Lower leg skin (tissue), 4 donors: ENCODE measurements around the gene ECHS1. TPM values are rescaled to one million over a fixed set of nuclear protein-coding genes. Genes with fewer than 3 reads are reported as not detected.

ENCODE experiments used
- DNase-seq, 2 donors: peaks; one replicate each; pipeline ENCODE4 v3.0.0-alpha.2; 2019; ENCODE audit warnings: low spot score in 2 of 2
- H3K4me3 ChIP-seq: fragments of 200-600 bp; sonication (generic); 2 replicates; pipeline ENCODE4 v1.5.1; 2017; ENCODE audit warnings: mild to moderate bottlenecking, low read depth; ENCODE audit not compliant: poor library complexity, severe bottlenecking
- POLR2A ChIP-seq, 2 donors: fragments of 450-650 bp; IDR thresholded peaks; one replicate each; pipeline ENCODE4 v1.6.1; 2016 to 2017; ENCODE audit warnings: antibody characterized with exemption in 2 of 2, mild to moderate bottlenecking in 1 of 2, moderate library complexity in 1 of 2
- whole genome bisulfite sequencing, 2 donors: methylation state at CpG; one replicate each; pipeline ENCODE4 v1.1.5; 2018; 5-methylcytosine and 5-hydroxymethylcytosine counted together
- intact Hi-C: fragments of 100-400 bp; cut with DNase I; formaldehyde crosslinking; loops from one replicate; pipeline ENCODE4 v1.15.0; 2023; ENCODE audit warnings: low total_unique reads
- total RNA-seq, 4 donors: library from RNA; depleted of rRNA; stranded (reverse); fragments of >200 nt; gene quantifications; one replicate each; pipeline ENCODE4 v1.1.0, GENCODE V29; 2016
- TF ChIP-seq, protein P1 (sequence below), 3 donors: fragments of 450-650 bp; IDR thresholded peaks; one replicate each; pipeline ENCODE4 v1.5.1; 2016; ENCODE audit warnings: antibody characterized with exemption in 3 of 3, mild to moderate bottlenecking in 3 of 3, moderate library complexity in 2 of 3

Gene ECHS1
- total RNA-seq, 4 donors from 2014 or later = 40.0 to 85.7 (median 61.8) TPM

DNA sequence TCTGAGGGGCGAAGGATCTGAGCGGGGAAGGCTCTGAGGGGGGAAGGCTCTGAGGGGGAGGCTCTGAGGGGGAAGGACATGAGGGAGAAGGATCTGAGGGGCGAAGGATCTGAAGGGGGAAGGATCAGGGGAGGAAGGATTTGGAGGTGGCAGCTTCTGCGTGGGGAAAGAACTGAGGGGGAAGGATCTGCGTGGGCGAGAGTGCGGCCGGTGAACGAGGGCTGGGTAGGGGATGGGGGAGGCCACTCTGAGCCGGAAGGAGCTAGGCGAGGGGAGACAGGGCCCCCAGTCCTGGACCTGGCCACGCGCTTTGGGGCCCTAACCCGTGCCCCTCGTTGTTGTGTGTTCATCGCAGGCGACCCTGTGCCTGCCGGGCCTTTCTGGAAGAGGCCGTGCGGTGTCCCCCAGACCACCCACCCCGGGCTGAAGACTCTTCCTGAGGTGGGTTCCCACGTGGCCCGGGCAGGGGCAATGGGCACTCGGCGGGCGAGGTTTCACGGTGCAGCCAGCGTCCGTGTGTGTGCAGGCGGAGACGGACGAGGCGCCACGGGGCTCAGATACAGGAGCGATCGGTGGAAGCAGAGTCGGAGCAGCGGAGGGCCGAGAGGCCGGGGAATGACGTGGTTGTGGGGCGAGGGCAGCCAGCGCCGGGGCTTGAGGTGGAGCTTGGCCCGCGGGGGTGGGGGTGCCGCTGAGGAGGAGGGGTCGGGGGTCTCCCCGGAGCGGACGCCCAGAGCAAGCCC is 38.5 kb downstream of the ECHS1 start:
- intact Hi-C loops = loop anchor here (10.0 kb wide), 1 partner anchor 190 kb away; the partner anchor contains the start of gene CYP2E1
- TF ChIP-seq, protein P1, sequence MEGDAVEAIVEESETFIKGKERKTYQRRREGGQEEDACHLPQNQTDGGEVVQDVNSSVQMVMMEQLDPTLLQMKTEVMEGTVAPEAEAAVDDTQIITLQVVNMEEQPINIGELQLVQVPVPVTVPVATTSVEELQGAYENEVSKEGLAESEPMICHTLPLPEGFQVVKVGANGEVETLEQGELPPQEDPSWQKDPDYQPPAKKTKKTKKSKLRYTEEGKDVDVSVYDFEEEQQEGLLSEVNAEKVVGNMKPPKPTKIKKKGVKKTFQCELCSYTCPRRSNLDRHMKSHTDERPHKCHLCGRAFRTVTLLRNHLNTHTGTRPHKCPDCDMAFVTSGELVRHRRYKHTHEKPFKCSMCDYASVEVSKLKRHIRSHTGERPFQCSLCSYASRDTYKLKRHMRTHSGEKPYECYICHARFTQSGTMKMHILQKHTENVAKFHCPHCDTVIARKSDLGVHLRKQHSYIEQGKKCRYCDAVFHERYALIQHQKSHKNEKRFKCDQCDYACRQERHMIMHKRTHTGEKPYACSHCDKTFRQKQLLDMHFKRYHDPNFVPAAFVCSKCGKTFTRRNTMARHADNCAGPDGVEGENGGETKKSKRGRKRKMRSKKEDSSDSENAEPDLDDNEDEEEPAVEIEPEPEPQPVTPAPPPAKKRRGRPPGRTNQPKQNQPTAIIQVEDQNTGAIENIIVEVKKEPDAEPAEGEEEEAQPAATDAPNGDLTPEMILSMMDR (IDR thresholded peaks at IDR 0.05) = no peak
- TF ChIP-seq POLR2A (IDR thresholded peaks at IDR 0.05) = no peak
- H3K4me3 ChIP-seq = no peak overlapping the region
- no peak for DNase-seq
- 13 to 18% methylated on average over 43 to 51 of the region's 51 CpGs for WGBS, 2 donors

DNA sequence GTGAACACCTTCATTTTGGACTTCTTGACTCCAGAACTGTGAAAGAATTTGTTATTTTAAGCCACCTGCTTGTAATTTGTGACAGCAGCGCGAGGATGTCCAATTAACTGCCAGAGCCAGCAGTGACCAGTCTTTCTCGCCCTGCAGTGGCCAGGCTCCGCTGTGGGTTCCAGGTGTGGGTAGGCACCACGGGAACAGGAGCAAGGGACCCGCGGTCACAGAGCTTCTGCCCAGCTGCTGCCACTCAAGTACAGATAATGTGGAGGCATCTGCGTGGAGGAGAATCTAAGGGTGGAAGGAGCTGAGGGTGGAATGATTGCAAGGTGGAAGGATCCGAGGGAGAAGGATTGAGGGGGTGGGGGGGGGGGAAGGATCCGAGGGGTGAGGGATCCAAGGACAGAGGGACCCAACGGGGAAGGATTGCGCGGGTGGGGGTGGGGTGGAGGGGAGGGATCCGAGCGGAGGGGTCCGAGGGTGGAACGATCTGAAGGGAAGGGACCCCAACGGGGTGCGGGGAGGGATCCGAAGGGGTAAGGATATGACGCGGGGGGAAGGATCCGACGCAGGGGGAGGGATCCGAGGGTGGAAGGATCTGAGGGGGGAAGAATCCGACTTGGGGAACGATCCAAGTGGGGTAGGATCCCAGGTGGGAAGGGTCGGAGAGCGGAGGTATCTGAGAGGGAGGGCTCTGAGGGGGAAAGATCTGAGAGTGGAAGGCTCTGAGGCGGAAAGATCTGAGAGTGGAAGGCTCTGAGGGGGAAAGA is 40.0 kb downstream of the ECHS1 start:
- WGBS, 2 donors = 76 to 84% methylated on average over 30 of the region's 30 CpGs
- intact Hi-C loops = loop anchor here (10.0 kb wide), 1 partner anchor 192 kb away; the partner anchor contains the start of gene CYP2E1
- DNase-seq = no peak
- no peak overlapping the region for H3K4me3 ChIP-seq
- TF ChIP-seq, protein P1 (IDR thresholded peaks at IDR 0.05) = no peak
- TF ChIP-seq POLR2A (IDR thresholded peaks at IDR 0.05) = no peak

DNA sequence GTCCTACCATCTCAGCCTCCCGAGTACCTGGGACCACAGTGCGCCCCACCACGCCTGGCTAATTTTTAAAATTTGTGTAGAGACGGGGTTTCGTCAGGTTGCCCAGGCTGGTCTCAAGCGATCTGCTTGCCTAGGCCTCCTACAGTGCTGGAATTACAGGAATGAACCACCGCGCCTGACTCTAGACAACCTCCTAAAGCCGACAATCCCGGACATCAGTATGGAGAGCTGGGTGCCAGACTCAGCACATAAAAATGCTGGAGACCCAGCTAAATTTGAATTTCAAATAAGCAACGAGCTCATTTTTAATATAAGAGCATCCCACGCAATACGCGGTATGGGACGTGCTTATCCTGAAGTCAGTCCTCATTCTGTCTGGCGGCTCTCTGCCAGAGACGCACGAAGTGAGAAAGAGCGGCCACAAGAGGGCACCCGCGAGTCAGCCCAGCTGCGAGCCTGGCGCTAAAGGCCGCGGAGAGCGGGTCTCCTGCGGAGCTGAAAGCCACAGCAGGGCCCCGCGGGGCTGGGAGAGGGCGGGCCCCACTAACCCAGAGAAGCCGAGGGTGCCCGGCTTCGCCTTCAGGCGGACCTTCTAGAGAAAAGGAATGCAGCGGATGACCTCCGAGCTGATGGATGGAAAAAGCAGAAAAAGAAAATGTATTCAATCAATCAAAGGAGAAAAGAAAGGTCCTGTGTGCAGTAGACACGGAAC is 43.5 kb downstream of the ECHS1 start:
- intact Hi-C loops = loop anchor here (10.0 kb wide), 1 partner anchor 195 kb away; the partner anchor contains the start of gene CYP2E1
- peak; percentile 71 to 96 for DNase-seq
- no peak overlapping the region for H3K4me3 ChIP-seq
- TF ChIP-seq, protein P1 (IDR thresholded peaks at IDR 0.05) = no peak
- no peak for TF ChIP-seq POLR2A (IDR thresholded peaks at IDR 0.05)
- 9% methylated on average over 37 of the region's 37 CpGs for WGBS, 2 donors

DNA sequence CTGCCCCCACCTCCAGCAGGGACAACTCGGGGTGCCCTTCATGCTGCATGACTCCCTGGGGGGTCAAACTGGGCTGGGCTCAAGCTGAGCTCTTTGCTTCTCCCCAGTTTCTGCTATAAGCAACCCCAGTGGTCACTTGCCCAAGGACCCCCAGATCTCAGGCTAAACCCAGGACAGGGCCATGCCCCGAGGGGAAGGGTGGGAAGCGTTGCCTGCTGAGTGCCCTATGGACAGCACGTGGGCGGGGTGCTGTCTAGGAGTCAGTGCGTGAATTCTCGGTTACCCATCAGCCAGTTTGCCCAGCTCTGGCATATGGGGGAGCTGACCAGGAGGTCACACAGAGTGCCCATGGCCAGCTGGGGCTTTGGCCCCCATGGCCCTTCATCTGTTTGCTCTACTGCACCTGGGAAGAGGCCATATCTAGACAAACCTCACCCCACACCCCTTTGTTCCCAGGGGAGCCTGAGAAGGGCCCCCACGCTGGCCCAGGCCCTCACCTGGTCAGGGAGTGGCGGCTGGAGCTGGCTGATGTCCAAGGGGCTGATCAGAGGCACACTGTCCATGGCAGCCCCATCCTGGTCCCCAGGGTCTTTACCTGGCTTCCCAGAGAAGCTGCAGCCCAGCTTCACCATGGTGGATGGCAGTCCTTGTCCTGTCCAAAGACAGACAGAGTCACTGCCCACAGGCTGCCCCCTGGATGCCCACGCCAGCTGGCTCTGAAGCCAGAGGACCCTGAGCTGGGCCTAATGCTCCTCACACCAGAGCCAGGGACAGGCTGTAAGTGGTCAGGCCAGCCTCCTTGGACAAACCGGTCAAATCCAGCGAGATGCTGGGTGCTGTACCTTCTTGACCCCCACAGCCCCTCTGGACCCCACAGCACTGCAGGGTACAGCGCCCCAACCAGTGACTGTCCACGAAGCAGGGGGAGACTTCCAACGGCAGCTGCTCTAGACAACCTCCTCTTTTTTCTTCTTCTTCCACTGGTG is 44.5 kb downstream of the ECHS1 start:
- no peak for DNase-seq
- WGBS, 2 donors = 73 to 84% methylated on average over 10 to 12 of the region's 15 CpGs
- intact Hi-C loops = no loop called here

More for the DNA sequence above, 44.5 kb downstream of the ECHS1 start:
- no peak for TF ChIP-seq POLR2A (IDR thresholded peaks at IDR 0.05)
- TF ChIP-seq, protein P1 (IDR thresholded peaks at IDR 0.05) = no peak
- H3K4me3 ChIP-seq = no peak overlapping the region
